PC-3 (cell line): ENCODE measurements around the gene ACER3.

Source experiments
- CTCF ChIP-seq: fragments of 300-600 bp; sonication (generic); conservative IDR thresholded peaks from 2 replicates; pipeline ENCODE4 v1.5.1; 2017; ENCODE audit warnings: antibody characterized with exemption, low read depth, mild to moderate bottlenecking, low read length
- EZH2 ChIP-seq: fragments of 300-600 bp; sonication (generic); IDR thresholded peaks from one replicate; pipeline ENCODE4 v1.6.1; 2017; ENCODE audit warnings: antibody characterized with exemption, mild to moderate bottlenecking, low read length; ENCODE audit not compliant: unreplicated experiment
- EZH2phosphoT487 ChIP-seq: fragments of 300-600 bp; sonication (generic); IDR thresholded peaks from 2 replicates; pipeline ENCODE4 v1.6.1; 2018; ENCODE audit warnings: mild to moderate bottlenecking, antibody characterized with exemption, low read length, borderline replicate concordance

- TF ChIP-seq CTCF (no peak), EZH2 (no peak), EZH2phosphoT487 (no peak)
These were observed 94.9 kb downstream of the ACER3 start for GRCh38 chr11:76955459-76956114.
